NCI-H2227 (cell line): ENCODE results near the gene ZC3H4.
"Not testable (repeated sequence)": the region's sequence is repeated elsewhere in the genome, so short reads cannot be mapped to it uniquely, and the experiment has no call there.

Source experiments
- DNase-seq: peaks from one replicate; lab custom pipeline; 2025; ENCODE audit not compliant: unreplicated experiment; lab: John Stamatoyannopoulos, UW

ZC3H4 gene

GRCh38 chr19:47086280-47086679 is 27.3 kb downstream of the ZC3H4 start:
- DNase-seq: no peak

- DNase-seq: no peak
Measured at GRCh38 chr19:47084879-47085439, 28.6 kb downstream of the ZC3H4 start.

- DNase-seq: no peak
Measured at GRCh38 chr19:47082493-47082892, 31.1 kb downstream of the ZC3H4 start.

GRCh38 chr19:47081095-47081494 is 32.5 kb downstream of the ZC3H4 start:
- no peak for DNase-seq

DNA sequence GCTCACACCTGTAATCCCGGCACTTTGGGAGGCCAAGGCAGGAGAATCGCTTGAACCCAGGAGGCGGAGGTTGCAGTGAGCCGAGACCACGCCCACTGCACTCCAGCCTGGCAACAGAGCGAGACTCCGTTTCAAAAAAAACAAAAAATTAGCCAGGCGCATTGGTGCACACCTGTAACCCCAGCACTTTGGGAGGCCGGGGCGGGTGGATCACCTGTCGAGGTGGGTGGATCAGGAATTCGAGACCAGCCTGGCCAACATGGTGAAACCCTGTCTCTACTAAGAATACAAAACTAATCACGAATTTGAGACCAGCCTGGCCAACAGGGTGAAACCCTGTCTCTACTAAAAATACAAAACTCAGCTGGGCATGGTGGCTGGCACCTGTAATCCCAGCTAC is 35.2 kb downstream of the ZC3H4 start:
- DNase-seq: not testable (repeated sequence)

- DNase-seq: no peak
Measured at GRCh38 chr19:47075941-47076340, 37.6 kb downstream of the ZC3H4 start.

GRCh38 chr19:47075179-47075810 is 38.3 kb downstream of the ZC3H4 start:
- no peak for DNase-seq

DNA sequence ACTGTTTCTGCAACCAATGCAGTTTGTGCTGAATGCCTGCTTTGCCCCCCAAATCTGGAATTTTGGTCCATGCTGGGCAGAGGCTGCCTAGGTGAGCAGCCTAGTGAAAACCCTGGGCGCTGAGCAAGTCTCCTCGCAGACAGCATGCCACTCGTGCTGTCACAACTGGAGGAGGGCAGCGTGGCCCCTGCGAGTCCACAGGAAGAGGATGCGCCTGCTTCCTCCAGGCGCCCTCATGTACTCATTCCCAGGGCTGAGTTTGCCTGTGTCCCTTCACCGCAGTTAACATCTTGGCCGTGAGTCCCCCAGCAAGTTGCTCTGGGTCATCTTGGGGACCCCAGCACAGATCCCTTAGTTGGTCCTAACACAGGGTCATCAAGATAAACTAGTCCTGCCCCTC is 39.0 kb downstream of the ZC3H4 start:
- DNase-seq: no peak

DNA sequence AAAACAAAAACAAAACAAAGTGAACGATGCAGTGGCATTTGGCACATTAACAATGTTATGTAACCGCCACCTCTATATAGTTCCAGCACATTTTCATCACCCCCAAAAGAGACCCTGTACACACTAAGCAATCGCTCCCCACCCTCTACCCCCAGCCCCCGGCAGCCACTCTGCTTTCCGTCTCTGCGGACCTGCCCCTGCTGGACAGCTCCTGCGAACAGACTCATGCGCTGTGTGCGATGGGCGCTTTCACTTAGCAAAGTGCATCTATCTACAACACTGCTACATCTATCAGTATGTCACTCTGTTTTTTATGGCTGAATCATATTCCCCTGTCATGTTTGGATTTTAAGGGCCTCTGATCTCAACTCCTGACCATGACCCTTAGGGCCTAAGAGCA is 40.0 kb downstream of the ZC3H4 start:
- no peak for DNase-seq

GRCh38 chr19:47072323-47072722 is 41.3 kb downstream of the ZC3H4 start:
- DNase-seq: no peak

DNA sequence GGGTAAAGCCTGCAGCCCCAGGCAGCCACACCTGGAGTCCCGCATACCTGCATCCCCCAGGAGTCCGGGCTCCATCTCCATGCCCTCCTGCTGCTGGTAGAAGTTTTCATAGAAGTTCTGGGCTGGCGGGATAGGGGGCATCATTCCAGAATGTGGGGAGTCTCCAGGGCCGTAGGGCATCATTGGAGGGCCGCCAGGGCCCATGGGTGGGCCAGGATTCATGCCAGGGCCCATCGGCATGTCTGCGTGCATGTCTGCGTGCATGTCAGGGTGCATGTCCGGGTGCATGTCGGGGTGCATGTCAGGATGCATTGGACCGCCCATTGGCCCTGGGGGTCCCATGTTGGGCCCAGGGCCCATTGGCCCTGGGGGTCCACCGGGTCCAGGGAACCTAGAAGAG is 41.8 kb downstream of the ZC3H4 start:
- no peak for DNase-seq

- DNase-seq: no peak
Measured at GRCh38 chr19:47070756-47071155, 42.8 kb downstream of the ZC3H4 start.

GRCh38 chr19:47069795-47070194 is 43.8 kb downstream of the ZC3H4 start:
- no peak for DNase-seq

DNA sequence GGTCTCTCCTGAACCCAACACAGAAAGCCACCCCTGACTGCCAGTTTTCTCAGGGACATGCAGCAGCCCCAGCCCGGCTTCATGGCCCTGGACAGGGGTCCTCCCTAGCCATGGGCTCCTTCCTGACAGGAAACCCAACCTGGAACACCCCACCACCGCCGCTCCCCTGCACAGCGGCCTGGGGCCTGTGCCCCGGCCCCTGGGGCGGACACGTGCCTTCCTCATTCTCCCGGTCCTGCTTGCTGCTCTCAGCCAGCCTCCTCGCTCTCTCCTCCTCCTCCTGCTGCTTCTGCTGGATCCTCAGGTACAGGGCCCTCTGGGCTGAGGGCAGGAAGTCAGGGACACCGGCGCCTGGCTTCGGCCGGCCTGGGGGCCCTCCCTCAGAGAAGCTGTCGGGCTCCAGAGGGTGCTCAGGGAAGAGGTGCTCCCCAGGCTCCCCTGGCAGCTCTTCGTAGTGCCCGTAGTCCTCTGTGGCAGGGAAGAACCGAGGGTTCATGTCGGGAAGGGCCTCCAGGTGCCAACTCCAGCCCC is 44.6 kb downstream of the ZC3H4 start:
- DNase-seq: no peak

GRCh38 chr19:47068246-47068645 is 45.3 kb downstream of the ZC3H4 start:
- DNase-seq: no peak

GRCh38 chr19:47067215-47067847 is 46.2 kb downstream of the ZC3H4 start:
- no peak for DNase-seq

DNA sequence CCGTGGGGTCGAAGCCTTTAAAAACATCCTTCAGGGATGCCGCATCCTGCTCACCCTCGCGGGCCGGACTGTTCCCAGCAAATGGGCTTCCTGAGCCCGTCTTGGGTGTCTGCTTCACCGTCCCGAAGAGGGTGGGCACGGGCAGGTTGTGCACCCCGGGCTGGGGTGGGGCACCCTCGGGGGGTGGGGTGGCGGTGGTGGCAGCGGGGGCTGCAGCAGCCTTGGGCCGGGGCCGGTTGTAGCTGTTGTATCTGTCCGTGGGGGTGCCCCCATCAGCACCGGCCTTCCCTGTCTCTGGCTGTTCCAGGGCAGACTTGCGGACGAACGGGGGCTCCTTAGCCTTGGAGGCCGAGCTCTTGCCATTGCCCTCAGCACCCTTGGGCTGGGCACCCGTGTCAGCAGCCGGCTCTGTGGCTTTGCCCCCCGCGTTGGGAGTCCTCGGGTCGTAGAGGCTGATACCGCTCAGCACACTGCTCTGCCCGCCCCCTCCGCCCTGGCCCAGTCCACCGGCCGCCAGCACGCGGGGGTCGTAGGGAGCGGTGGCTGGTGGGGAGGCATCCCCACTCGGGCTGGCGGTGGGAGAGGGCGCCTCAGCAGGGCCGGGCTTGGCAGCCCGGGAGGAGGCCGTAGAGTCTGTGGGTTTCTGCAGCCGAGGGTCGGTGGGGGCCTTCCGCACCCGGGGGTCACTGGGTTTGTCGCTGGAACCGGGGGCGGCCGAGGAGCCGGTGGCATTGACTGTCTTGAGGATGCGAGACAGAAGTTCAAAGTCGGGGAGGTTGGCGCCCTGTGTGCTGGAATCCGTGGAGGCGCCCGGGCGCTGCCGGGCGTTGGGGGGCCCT is 47.0 kb downstream of the ZC3H4 start:
- DNase-seq: no peak

- DNase-seq: no peak
Measured at GRCh38 chr19:47065242-47065641, 48.3 kb downstream of the ZC3H4 start.

- no peak for DNase-seq
Measured at GRCh38 chr19:47063874-47064273, 49.7 kb downstream of the ZC3H4 start.

- DNase-seq: no peak
Measured at GRCh38 chr19:47058621-47059022, 55.0 kb downstream of the ZC3H4 start.

- no peak for DNase-seq
Measured at GRCh38 chr19:47057328-47057727, 56.2 kb downstream of the ZC3H4 start.

GRCh38 chr19:47056411-47056810 is 57.2 kb downstream of the ZC3H4 start:
- DNase-seq: no peak
